Activated CD8-positive, alpha-beta T cell treated with anti-CD3 and anti-CD28 coated beads for 36 hours (primary cell): ENCODE measurements around the gene CREB1. TPM values are rescaled to one million over a fixed set of nuclear protein-coding genes. Genes with fewer than 3 reads are reported as not detected.

Source experiments
- ATAC-seq: fragments of 200-7000 bp; cut with Tn5 transposase; one replicate; pipeline ENCODE4 v1.10.0; 2021; ENCODE audit warnings: mild to moderate bottlenecking, moderate library complexity
- CTCF ChIA-PET: fragments of 350-600 bp; sonication (Branson Sonifier 250); formaldehyde crosslinking; loops from one replicate; lab custom pipeline; 2021; ENCODE audit warnings: antibody characterized with exemption; lab: Charles Lee
- POLR2A ChIA-PET: fragments of 350-600 bp; sonication (Branson Sonifier 250); formaldehyde crosslinking; loops from one replicate; lab custom pipeline; 2021; ENCODE audit warnings: antibody characterized with exemption; lab: Charles Lee
- DNase-seq: peaks from one replicate; pipeline ENCODE4 v3.0.0-alpha.2; 2020
- H3K27ac Mint-ChIP-seq: one replicate; pipeline ENCODE4 v1.8.0; 2021; ENCODE audit warnings: mild to moderate bottlenecking, mixed read lengths
- H3K27me3 Mint-ChIP-seq: one replicate; pipeline ENCODE4 v1.8.0; 2021; ENCODE audit warnings: mixed read lengths
- H3K36me3 Mint-ChIP-seq: one replicate; pipeline ENCODE4 v1.8.0; 2021; ENCODE audit warnings: low read depth, mixed read lengths
- H3K4me1 Mint-ChIP-seq: one replicate; pipeline ENCODE4 v1.8.0; 2021; ENCODE audit warnings: low read depth, mixed read lengths
- H3K4me3 Mint-ChIP-seq: one replicate; pipeline ENCODE4 v1.8.0; 2021; ENCODE audit warnings: mild to moderate bottlenecking, moderate library complexity, mixed read lengths
- H3K9me3 Mint-ChIP-seq: one replicate; pipeline ENCODE4 v1.8.0; 2021; ENCODE audit warnings: mixed read lengths
- CTCF ChIP-seq: fragments of 200-600 bp; IDR thresholded peaks from one replicate; pipeline ENCODE4 v1.8.0; 2022; ENCODE audit warnings: antibody characterized with exemption, mild to moderate bottlenecking
- intact Hi-C: fragments of 100-400 bp; cut with micrococcal nuclease; formaldehyde crosslinking; loops from one replicate; pipeline ENCODE4 v1.10.0; 2022
- total RNA-seq, 2 experiments: library from RNA; stranded (reverse); gene quantifications; one replicate each; pipeline ENCODE4 v1.2.3, GENCODE V29; 2021

Gene CREB1
- total RNA-seq, 2 experiments from 2014 or later: 92.8 to 95.8 TPM

- no peak for DNase-seq
- no peak overlapping the region for H3K27ac Mint-ChIP-seq
- ChIA-PET POLR2A (no interaction called here), CTCF (interaction anchor here (0.9 kb wide), 1 partner anchor 29 kb away, joined by 3 read pairs; no protein-coding TSS in a partner anchor)
- ATAC-seq: no peak
- intact Hi-C loops: no loop called here
- TF ChIP-seq CTCF: no peak
- peaks cover 4% of the 10 kb centered on the region for H3K9me3 Mint-ChIP-seq
- no peaks in the 10 kb centered on the region for H3K27me3 Mint-ChIP-seq
- no peak overlapping the region for H3K4me3 Mint-ChIP-seq
- peaks cover 81% of the 10 kb centered on the region for H3K36me3 Mint-ChIP-seq
- peaks cover 20% of the 10 kb centered on the region for H3K4me1 Mint-ChIP-seq
Observed at GRCh38 chr2:207584952-207585351, 55.2 kb downstream of the CREB1 start.

- Mint-ChIP-seq H3K4me3 (no peak overlapping the region), H3K27ac (peak overlapping the region; percentile 18), H3K27me3 (no peaks in the 10 kb centered on the region), H3K9me3 (peaks cover 11% of the 10 kb centered on the region), H3K36me3 (peaks cover 90% of the 10 kb centered on the region), H3K4me1 (peaks cover 18% of the 10 kb centered on the region)
- no peak for TF ChIP-seq CTCF
- ATAC-seq (no peak), DNase-seq (no peak)
- ChIA-PET POLR2A (interaction anchor here (0.6 kb wide), 1 partner anchor 45 kb away, joined by 3 read pairs; no protein-coding TSS in a partner anchor), CTCF (interaction anchor here (1.0 kb wide), 1 partner anchor 22 kb away, joined by 3 read pairs; no protein-coding TSS in a partner anchor)
- intact Hi-C loops: no loop called here
Observed at GRCh38 chr2:207587305-207587704, 57.5 kb downstream of the CREB1 start.

DNA sequence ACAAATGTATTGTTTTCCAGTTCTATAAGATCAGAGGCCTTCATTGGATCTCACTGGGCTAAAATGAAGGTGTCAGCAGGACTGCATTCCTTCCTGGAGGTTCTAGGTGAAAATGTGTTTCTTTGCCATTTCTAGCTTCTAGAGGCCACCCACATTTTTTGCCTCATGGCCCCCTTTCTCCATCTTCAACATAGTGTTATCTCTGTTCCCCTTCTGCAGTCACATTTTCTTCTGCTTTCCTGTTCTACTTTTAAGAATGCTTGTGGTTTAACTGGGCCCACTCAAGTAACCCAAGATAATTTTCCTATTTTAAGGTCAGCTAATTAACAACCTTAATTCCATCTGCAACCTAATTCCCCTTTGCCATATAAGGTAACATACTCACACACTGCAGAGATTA lies 59.4 kb downstream of the CREB1 start:
- Mint-ChIP-seq H3K27ac (peak overlapping the region; percentile 13), H3K4me1 (peaks cover 19% of the 10 kb centered on the region), H3K4me3 (no peak overlapping the region), H3K36me3 (peaks cover 86% of the 10 kb centered on the region), H3K9me3 (peaks cover 15% of the 10 kb centered on the region), H3K27me3 (no peaks in the 10 kb centered on the region)
- DNase-seq: no peak
- no peak for TF ChIP-seq CTCF
- ATAC-seq: no peak
- ChIA-PET CTCF (no interaction called here), POLR2A (no interaction called here)
- intact Hi-C loops: no loop called here

- DNase-seq (no peak), ATAC-seq (no peak)
- ChIA-PET CTCF (no interaction called here), POLR2A (interaction anchor here (1.2 kb wide), 1 partner anchor 32 kb away, joined by 3 read pairs; the partner anchor contains the start of gene METTL21A)
- H3K36me3 Mint-ChIP-seq: peaks cover 60% of the 10 kb centered on the region
- peaks cover 18% of the 10 kb centered on the region for H3K4me1 Mint-ChIP-seq
- intact Hi-C loops: loop anchor here (10.0 kb wide), 1 partner anchor 58 kb away; no protein-coding TSS in a partner anchor
- H3K27me3 Mint-ChIP-seq: no peaks in the 10 kb centered on the region
- no peak overlapping the region for H3K27ac Mint-ChIP-seq
- TF ChIP-seq CTCF: no peak
- no peak overlapping the region for H3K4me3 Mint-ChIP-seq
- peaks cover 15% of the 10 kb centered on the region for H3K9me3 Mint-ChIP-seq
Observed at GRCh38 chr2:207593277-207593676, 63.5 kb downstream of the CREB1 start.

- no peaks in the 10 kb centered on the region for H3K27me3 Mint-ChIP-seq
- H3K27ac Mint-ChIP-seq: peak overlapping the region; percentile 58
- DNase-seq (no peak), ATAC-seq (no peak)
- no peak overlapping the region for H3K4me3 Mint-ChIP-seq
- POLR2A ChIA-PET: no interaction called here
- CTCF ChIA-PET: no interaction called here
- peaks cover 15% of the 10 kb centered on the region for H3K9me3 Mint-ChIP-seq
- no peak for TF ChIP-seq CTCF
- intact Hi-C loops: loop anchor here (10.0 kb wide), 1 partner anchor 59 kb away; no protein-coding TSS in a partner anchor
- H3K4me1 Mint-ChIP-seq: peaks cover 8% of the 10 kb centered on the region
- H3K36me3 Mint-ChIP-seq: peaks cover 53% of the 10 kb centered on the region
Observed at GRCh38 chr2:207594264-207594663, 64.5 kb downstream of the CREB1 start.
